AG09309 (cell line): ENCODE data around the gene MCMBP.

ENCODE experiments used
- DNase-seq: peaks from one replicate; pipeline ENCODE4 v3.0.0-alpha.2; 2010; ENCODE audit warnings: low read depth
- H3K4me3 ChIP-seq: 2 replicates; pipeline ENCODE4 v1.5.1; 2011; ENCODE audit warnings: mild to moderate bottlenecking, low read depth, low read length, moderate library complexity; ENCODE audit not compliant: control insufficient read depth
- TF ChIP-seq, protein P1 (sequence below): IDR thresholded peaks from 2 replicates; pipeline ENCODE4 v1.5.1; 2011; ENCODE audit warnings: mild to moderate bottlenecking, low read depth, low read length, inconsistent platforms; ENCODE audit not compliant: insufficient read depth, control insufficient read depth; ENCODE audit errors: missing control alignments

Gene MCMBP

DNA sequence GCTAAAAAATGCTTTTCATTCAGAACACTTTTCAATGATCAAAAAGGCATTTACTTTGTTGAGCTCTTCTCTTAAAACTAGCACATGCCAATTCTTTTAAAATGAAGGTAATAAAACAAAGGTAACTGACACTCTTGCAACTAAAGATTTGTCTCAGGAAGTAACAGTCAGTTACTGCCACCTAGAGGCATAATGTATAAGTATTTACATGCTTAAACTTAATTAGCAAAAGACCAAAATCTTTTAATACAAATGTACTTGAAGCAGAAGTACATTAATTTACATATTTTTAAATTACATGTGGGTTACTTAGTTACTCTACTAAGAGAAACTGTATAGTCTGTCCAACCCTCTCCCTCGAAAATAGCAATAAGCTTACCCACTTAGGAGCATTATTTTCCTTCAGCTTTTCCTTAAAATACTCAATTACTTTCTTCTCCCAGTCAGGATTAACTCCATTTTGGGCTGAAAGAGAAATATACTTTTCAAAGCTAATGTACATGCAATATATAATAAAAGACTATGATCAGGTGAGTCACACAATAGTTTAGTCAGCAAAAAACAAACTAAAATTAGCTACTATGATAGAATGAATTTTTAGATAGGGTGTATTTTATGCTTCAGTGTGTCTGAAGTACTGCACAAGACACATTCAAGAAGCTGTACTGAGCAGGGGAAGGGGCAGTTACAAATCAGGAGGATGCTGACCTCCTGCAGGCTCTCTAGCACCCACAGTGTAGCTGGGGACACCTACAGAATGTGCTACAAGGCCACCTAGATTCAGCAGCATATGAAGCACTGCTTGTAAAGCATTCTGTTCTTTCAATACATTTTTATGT lies 13.0 kb downstream of the MCMBP start:
- no peak overlapping the region for H3K4me3 ChIP-seq
- DNase-seq: no peak
- TF ChIP-seq, protein P1, sequence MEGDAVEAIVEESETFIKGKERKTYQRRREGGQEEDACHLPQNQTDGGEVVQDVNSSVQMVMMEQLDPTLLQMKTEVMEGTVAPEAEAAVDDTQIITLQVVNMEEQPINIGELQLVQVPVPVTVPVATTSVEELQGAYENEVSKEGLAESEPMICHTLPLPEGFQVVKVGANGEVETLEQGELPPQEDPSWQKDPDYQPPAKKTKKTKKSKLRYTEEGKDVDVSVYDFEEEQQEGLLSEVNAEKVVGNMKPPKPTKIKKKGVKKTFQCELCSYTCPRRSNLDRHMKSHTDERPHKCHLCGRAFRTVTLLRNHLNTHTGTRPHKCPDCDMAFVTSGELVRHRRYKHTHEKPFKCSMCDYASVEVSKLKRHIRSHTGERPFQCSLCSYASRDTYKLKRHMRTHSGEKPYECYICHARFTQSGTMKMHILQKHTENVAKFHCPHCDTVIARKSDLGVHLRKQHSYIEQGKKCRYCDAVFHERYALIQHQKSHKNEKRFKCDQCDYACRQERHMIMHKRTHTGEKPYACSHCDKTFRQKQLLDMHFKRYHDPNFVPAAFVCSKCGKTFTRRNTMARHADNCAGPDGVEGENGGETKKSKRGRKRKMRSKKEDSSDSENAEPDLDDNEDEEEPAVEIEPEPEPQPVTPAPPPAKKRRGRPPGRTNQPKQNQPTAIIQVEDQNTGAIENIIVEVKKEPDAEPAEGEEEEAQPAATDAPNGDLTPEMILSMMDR: peak; percentile 40

DNA sequence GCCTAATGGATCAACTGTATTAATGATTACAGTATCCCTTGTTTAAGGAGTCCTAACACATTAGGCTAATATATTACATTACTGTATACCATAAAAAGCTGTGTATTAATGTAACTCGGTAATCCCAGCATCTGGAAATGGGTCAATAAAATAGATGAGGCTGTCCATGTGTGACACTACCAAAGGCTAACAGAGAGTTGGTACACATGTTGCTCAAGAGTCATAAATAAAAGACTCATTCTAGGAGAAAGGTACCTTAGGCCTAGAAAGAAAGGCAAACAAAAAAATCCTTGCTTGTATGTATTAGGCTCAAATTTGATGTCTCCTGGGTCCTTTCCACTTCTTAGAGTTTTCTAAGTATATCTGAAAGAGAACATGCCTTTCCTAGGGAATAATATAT lies 14.6 kb downstream of the MCMBP start:
- TF ChIP-seq, protein P1: no peak
- DNase-seq: no peak
- H3K4me3 ChIP-seq: no peak overlapping the region

DNA sequence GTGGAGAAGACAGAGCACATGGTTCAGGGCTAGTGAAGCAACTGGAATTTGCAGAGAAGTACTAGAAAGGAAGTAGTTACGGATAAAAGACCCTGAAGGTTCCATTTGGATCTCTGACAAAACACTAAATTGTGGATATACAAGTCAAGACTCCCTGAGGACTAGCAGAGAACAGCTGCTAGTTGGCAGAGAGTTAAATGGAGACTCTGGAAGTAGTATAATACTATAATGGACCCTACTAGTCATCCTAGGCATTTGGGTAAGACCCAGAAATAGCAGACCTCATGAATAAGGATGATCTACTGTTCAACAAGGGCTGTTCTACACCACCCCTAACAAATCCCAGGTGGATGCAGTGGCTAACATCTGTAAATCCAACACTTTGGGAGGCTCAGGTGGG lies 19.1 kb downstream of the MCMBP start:
- H3K4me3 ChIP-seq: no peak overlapping the region
- TF ChIP-seq, protein P1: no peak
- no peak for DNase-seq

DNA sequence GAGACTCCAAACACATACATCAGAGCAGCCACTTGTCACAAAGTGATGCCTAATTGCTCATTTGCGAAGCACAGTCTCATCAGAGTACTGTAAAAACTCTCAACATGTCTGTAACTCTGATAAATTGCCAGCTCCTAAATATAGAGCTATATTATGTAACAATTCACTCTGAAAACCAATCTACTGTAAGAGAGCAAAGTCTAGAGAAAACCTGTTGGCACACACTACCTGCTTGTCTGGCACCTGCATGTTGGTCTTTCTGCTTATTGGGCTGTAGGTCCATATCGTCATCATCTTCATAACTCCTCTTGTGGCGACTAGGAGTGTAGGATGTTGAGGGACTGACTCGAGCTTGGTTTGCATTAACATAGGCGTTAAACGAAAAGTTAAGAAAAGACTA lies 19.8 kb downstream of the MCMBP start:
- H3K4me3 ChIP-seq: no peak overlapping the region
- DNase-seq: no peak
- TF ChIP-seq, protein P1: no peak

DNA sequence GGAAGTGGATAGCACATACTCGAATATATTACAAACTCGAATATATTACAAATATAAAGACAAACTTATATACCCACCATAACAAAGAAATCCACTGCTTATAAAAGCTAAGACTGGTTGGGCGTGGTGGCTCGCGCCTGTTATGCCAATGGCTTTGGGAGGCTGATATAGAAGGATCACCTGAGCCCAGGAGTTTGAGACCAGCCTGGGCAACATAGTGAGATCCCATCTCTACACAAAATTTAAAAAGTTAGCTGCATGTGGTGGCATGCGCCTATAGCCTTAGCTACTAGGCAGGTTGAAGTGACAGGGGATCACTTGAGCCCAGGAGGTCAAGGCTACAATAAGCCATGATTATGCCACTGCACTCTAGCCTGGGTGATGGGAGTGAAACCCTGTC lies 20.4 kb downstream of the MCMBP start:
- no peak overlapping the region for H3K4me3 ChIP-seq
- DNase-seq: no peak
- TF ChIP-seq, protein P1: no peak

DNA sequence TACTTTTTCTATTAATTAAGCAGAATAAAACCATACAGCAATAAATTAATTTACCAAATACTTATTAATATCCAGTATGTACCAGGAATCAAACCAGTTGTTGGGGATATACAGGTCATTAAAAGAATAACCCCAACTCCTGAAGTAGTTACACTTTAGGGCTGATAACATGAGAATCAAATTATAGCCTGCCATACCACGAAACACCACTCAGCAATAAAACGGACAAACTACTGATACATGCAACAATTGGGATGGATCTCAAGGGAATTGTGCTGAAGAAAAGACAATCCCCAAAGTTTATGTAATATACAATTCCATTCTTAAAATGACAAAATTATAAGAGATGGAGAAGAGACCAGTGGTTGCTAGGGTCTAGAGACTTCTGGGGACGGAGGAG lies 22.7 kb downstream of the MCMBP start:
- TF ChIP-seq, protein P1: no peak
- no peak overlapping the region for H3K4me3 ChIP-seq
- DNase-seq: no peak
